IPS DF 4.7 (cell line): ENCODE results near the gene FGD4.
A peak's percentile ranks its signal among the peaks of the same experiment; 100 is the strongest.

Experiments used
- DNase-seq: peaks from one replicate; pipeline ENCODE4 v3.0.0-alpha.2; 2013; ENCODE audit warnings: low spot score; ENCODE audit errors: extremely low read depth

The FGD4 gene

DNA sequence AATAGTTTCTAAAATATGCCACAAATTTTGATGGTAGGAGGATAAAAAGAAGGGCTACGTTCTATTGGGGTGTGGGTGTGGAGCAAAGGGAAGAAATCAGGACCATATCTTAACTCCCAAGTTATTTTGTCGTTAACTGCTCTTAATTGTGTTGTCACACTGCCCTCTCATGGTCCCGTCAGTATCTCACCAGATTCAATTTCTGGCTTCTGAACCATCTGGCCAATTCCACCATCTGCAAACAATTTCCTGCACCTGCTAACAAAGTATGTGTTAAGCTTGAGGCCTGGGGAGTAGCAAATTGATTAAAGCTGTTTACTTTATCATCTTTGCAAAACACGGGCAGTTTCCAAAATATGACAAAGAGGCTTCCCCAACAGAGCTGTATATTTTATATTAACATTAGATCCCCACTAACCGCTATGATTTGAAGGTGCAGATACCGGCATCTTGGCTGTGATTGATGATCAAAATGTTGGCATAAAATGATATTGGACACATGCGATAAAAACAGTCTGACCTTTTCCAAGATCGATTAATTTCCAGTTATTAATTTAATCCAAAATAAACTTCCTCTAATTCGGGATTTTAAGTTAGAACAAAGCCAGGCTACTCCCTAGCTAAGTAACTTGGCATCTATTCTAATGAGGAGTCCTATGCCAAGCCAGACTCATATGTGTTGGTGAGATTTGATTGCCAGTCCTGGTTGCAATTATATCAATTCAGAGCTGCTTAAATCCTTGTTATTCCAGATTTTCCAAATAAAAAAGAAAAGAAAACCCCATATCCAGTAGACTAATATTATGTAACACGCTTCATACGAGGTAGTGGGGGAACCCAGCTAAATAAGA, 272.8 kb downstream of the FGD4 start:
- DNase-seq, result no peak

DNA sequence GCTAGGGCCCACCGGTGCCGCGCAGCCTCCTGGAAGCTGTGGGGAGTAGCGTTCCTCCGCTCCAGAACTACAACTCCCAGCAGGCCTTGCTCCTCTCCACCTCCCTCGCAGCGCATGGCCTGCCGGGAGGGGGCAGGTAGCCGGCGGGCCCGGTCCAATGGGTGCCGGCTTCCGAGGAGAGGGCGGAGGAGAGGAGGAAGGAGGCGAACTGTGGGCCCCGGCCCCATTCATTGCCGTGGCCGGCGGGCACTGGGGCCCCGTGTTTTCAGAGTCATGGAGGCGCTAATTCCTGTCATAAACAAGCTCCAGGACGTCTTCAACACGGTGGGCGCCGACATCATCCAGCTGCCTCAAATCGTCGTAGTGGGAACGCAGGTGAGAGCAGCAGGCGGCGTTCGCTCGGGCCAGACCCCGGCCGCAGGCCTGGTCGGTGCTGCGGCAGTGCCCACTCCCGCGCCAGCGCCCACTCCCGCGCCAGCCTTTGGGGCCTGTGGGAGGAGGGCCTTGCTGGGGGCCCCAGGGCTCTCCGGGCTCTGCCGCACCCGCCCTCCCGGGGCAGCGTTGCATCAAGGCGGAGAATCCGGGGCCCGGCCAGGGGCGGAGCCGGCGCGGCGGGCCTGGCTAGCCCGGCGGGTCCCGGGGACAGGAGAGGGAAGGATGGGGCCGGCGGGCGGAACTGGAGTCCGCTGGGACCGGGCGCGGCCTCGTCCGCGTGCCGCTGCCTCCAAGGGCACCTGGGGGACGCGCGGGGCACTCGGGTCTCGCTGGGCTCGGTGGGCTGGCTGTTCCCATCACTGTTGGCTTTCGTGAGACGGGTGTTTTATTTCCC, 279.9 kb downstream of the FGD4 start, which contains the start of gene DNM1L:
Gene DNM1L, plus strand, starts transcription at position 211 of the 829 bp plus-strand sequence. Its CDS starts 63 bp downstream, at position 274.
- peak; percentile 86 for DNase-seq

DNA sequence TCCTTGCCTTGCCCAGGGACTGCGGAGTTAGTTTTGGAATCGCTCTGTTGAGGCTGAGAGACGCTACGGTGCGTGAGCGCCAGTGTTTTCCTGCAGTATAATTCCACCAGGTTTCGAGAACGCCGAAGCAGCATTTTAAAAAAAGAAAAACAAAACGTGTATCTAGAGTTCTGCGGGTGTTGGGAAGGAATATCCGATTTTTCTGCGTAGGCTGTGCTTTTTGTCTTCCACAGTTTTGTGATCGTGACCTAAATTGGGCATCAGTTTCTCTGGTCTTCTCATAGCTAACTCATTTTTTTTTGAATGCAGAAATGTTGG, 280.5 kb downstream of the FGD4 start:
- no peak for DNase-seq

DNA sequence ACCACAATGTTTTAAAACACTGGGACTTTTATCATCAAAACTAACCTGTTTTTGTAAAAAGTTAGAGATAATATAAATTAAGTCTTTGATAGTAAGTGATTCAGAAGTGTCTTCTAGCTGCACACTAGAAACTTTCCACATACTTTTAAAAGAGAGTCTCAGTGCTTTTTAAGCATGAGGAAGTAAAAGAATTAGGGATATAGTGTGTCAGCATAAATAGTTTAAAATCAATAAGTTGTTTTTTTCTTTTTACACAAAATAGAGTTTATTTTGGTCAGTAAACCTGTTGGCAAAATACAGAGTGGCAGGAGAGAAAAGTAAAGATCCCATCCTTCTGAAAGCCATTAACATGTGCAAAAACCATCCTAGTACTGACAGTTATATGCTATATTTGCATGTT, 281.4 kb downstream of the FGD4 start:
- DNase-seq, result no peak

DNA sequence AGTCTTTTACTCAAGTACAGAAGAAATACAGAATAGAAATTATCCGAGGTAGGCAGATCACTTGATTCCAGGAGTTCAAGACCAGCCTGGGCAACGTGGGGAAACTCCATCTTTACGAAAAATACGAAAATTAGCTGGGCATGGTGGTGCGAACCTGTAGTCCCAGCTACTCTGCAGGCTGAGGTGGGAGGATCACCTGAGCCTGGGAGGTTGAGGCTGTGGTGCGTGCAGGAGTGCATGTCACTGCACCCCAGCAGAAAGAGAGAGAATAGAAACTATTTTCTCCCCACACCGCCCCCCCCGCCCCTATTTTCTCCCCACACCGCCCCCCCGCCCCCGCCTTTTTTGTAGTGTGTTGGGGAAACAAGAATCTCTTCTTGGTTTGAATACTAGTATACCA, 281.9 kb downstream of the FGD4 start:
- no peak for DNase-seq

DNA sequence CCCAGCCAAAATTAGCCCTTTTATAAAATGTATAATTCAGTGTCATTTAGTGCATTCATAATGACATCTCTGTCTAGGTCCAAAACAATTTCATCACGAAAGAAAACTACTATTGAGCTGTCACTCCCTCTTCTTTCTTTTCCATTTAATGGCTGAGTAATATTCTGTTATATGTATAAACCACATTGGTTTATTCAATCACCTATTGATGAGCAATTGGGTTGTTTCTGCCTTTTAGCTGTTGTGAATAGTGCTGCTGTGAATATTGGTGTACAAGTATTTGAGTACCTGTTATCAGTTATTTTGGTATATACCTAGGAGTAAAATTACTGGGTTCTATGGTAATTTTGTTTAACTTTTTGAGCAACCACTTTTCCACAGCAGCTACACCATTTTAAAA, 287.0 kb downstream of the FGD4 start:
- DNase-seq, result no peak

DNA sequence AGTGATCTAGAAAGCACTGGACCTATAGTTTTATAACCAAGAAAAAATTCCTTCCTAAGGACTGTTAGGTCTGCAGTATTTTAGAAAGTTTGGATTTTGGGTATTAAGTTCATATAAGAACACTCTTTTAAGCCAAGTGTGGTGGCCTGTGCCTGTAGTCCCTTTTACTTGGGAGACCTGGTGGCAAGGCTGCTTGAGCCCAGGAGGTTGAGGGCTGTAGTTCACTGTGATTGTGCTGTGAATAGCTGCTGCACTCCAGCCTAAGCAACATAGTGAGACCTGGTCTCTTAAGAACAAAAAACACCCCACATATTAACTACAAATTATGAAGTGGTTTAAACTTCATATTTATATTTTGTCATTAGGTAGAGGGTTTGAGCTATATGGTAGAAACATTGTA, 289.4 kb downstream of the FGD4 start:
- no peak for DNase-seq

DNA sequence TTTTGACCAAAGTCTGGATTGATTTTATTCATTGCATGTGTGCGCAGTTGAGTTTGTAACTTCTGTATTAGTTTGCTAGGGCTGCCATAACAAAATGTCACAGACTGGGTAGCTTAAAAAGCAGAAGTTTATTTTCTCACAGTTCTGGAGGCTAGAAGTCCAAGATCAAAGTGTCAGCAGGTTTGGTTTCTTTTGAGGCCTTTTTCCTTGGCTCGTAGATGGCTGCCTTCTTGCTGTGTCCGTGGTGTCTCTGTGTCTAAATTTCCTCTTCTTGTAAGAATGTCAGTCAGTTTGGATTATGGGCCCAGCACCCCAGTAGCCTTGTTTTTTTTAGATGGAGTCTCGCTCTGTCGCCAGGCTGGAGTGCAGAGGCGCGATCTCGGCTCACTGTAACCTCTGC, 291.6 kb downstream of the FGD4 start:
- DNase-seq, result no peak

DNA sequence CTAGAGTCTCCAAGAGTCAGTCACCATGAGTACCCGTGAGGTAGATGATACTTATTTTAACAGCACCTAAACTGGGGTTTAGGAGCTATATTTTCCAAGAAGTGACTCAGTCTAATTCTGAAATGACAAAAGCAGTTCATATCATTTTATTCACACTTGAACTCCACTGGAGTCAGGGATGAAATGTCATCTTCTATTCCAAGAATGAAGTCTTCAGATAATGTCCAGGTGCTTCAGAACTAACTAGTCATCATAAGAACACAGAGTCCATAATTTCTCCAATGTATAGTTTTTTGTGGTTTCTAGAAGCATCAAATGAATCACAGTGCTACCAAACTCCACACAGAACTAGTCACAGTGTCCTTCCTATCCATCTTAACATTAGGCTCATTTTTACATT, 293.0 kb downstream of the FGD4 start:
- no peak for DNase-seq

DNA sequence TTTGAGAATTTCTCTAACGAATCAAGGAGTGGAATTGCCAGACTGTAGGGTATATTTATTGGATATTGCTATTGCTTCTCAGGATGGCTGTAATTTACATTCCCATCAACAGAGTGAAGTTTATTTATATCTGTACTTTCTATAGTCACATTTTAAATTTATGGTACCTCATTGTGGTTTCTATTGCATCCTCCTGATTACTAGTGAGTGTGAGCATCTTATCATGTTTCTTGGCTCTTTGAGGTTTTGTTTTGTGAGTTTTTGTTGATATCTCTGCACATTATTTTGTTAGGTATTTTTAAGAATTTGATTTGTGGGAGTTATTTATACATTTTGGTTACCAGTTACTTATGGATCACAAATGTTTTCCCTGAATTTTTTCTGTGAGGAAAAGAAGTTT, 293.7 kb downstream of the FGD4 start:
- DNase-seq, result no peak
